Activated CD8-positive, alpha-beta T cell treated with anti-CD3 and anti-CD28 coated beads for 36 hours (primary cell): ENCODE data around the gene ABCA13. TPM values are rescaled to one million over a fixed set of nuclear protein-coding genes. Genes with fewer than 3 reads are reported as not detected.

Experiments
- ATAC-seq: fragments of 200-7000 bp; cut with Tn5 transposase; one replicate; pipeline ENCODE4 v1.10.0; 2021; ENCODE audit warnings: mild to moderate bottlenecking, moderate library complexity
- CTCF ChIA-PET: fragments of 350-600 bp; sonication (Branson Sonifier 250); formaldehyde crosslinking; loops from one replicate; lab custom pipeline; 2021; ENCODE audit warnings: antibody characterized with exemption; lab: Charles Lee
- POLR2A ChIA-PET: fragments of 350-600 bp; sonication (Branson Sonifier 250); formaldehyde crosslinking; loops from one replicate; lab custom pipeline; 2021; ENCODE audit warnings: antibody characterized with exemption; lab: Charles Lee
- DNase-seq: peaks from one replicate; pipeline ENCODE4 v3.0.0-alpha.2; 2020
- H3K27ac Mint-ChIP-seq: one replicate; pipeline ENCODE4 v1.8.0; 2021; ENCODE audit warnings: mild to moderate bottlenecking, mixed read lengths
- H3K27me3 Mint-ChIP-seq: one replicate; pipeline ENCODE4 v1.8.0; 2021; ENCODE audit warnings: mixed read lengths
- H3K36me3 Mint-ChIP-seq: one replicate; pipeline ENCODE4 v1.8.0; 2021; ENCODE audit warnings: low read depth, mixed read lengths
- H3K4me1 Mint-ChIP-seq: one replicate; pipeline ENCODE4 v1.8.0; 2021; ENCODE audit warnings: low read depth, mixed read lengths
- H3K4me3 Mint-ChIP-seq: one replicate; pipeline ENCODE4 v1.8.0; 2021; ENCODE audit warnings: mild to moderate bottlenecking, moderate library complexity, mixed read lengths
- H3K9me3 Mint-ChIP-seq: one replicate; pipeline ENCODE4 v1.8.0; 2021; ENCODE audit warnings: mixed read lengths
- intact Hi-C: fragments of 100-400 bp; cut with micrococcal nuclease; formaldehyde crosslinking; loops from one replicate; pipeline ENCODE4 v1.10.0; 2022
- total RNA-seq, 2 experiments: library from RNA; stranded (reverse); gene quantifications; one replicate each; pipeline ENCODE4 v1.2.3, GENCODE V29; 2021
- TF ChIP-seq, protein P1 (sequence below): fragments of 200-600 bp; IDR thresholded peaks from one replicate; pipeline ENCODE4 v1.8.0; 2022; ENCODE audit warnings: antibody characterized with exemption, mild to moderate bottlenecking

ABCA13 gene
- total RNA-seq, 2 experiments from 2014 or later, result not detected

DNA sequence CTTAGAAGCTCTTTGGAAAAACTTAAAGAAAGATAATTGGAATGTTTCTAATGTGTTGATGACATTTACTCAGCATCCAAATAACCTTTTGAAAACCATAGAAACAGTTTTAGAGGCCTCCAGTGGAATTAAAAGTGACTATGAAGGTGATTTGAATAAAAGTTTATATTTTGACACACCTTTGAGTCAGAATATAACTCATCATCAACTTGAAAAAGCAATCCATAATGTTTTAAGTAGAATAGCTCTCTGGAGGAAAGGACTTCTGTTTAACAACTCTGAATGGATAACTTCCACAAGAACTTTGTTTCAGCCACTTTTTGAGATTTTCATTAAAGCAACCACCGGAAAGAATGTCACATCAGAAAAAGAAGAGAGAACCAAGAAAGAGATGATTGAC, 108.2 kb downstream of the ABCA13 start:
- Mint-ChIP-seq H3K27me3 (no peaks in the 10 kb centered on the region), H3K27ac (no peak overlapping the region), H3K9me3 (no peaks in the 10 kb centered on the region), H3K36me3 (no peaks in the 10 kb centered on the region), H3K4me3 (no peak overlapping the region), H3K4me1 (no peaks in the 10 kb centered on the region)
- DNase-seq (no peak), ATAC-seq (no peak)
- ChIA-PET CTCF (no interaction called here), POLR2A (no interaction called here)
- TF ChIP-seq, protein P1, sequence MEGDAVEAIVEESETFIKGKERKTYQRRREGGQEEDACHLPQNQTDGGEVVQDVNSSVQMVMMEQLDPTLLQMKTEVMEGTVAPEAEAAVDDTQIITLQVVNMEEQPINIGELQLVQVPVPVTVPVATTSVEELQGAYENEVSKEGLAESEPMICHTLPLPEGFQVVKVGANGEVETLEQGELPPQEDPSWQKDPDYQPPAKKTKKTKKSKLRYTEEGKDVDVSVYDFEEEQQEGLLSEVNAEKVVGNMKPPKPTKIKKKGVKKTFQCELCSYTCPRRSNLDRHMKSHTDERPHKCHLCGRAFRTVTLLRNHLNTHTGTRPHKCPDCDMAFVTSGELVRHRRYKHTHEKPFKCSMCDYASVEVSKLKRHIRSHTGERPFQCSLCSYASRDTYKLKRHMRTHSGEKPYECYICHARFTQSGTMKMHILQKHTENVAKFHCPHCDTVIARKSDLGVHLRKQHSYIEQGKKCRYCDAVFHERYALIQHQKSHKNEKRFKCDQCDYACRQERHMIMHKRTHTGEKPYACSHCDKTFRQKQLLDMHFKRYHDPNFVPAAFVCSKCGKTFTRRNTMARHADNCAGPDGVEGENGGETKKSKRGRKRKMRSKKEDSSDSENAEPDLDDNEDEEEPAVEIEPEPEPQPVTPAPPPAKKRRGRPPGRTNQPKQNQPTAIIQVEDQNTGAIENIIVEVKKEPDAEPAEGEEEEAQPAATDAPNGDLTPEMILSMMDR, result no peak
- intact Hi-C loops, result no loop called here

DNA sequence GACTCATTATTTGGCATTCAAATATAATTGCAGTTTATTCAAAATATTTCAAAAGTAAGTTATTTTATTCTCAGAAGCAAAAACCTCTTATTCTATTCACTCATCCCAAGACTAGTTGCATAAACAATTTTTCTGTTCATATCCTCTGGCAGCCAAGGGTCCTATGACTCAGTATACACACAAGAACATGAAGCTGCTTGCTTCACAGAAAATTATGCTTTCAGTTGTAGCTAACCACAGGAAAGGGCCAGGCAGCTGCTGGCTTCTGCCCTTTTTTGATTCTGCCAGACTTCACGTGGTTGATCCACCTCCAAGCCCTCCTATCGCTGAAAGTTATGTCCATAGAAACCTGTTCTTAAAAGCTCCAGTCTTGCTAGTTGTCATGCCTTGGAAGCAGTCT, 108.8 kb downstream of the ABCA13 start:
- Mint-ChIP-seq H3K4me3 (no peak overlapping the region), H3K27me3 (no peaks in the 10 kb centered on the region), H3K4me1 (no peaks in the 10 kb centered on the region), H3K27ac (no peak overlapping the region), H3K36me3 (no peaks in the 10 kb centered on the region), H3K9me3 (no peaks in the 10 kb centered on the region)
- ChIA-PET POLR2A (no interaction called here), CTCF (no interaction called here)
- peak; percentile 7 for DNase-seq
- peak; percentile 30 for ATAC-seq
- intact Hi-C loops, result no loop called here
- TF ChIP-seq, protein P1, result no peak

DNA sequence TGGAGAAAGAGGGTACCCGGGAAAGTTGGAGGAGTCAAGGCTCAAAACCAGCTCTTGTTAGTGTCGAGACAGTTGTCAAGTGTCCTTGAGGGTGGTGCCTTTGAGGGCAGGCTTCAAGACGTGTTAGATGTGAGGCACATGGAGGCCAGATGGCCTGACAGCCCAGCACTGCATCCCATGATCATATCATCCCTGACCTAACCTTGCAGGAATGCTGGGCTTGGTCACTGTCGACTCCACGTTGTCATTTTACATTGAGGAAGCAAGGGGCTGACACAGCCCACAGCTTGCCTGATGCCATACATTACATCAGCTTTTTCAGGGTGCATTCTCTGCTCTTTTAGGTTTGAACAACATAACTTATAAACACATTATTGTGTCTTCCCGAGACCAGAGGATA, 114.1 kb downstream of the ABCA13 start:
- no peak for ATAC-seq
- DNase-seq, result no peak
- Mint-ChIP-seq H3K4me3 (no peak overlapping the region), H3K27me3 (peaks cover 4% of the 10 kb centered on the region), H3K9me3 (no peaks in the 10 kb centered on the region), H3K27ac (no peak overlapping the region), H3K36me3 (no peaks in the 10 kb centered on the region), H3K4me1 (no peaks in the 10 kb centered on the region)
- POLR2A ChIA-PET, result no interaction called here
- TF ChIP-seq, protein P1, result no peak
- CTCF ChIA-PET, result no interaction called here
- intact Hi-C loops, result no loop called here

GRCh38 chr7:48286836-48287235, 115.6 kb downstream of the ABCA13 start:
- H3K4me1 Mint-ChIP-seq, result no peaks in the 10 kb centered on the region
- no peak overlapping the region for H3K27ac Mint-ChIP-seq
- no peaks in the 10 kb centered on the region for H3K9me3 Mint-ChIP-seq
- ChIA-PET CTCF (no interaction called here), POLR2A (no interaction called here)
- no peak overlapping the region for H3K4me3 Mint-ChIP-seq
- no peak for DNase-seq
- intact Hi-C loops, result no loop called here
- no peaks in the 10 kb centered on the region for H3K36me3 Mint-ChIP-seq
- TF ChIP-seq, protein P1, result no peak
- peaks cover 4% of the 10 kb centered on the region for H3K27me3 Mint-ChIP-seq
- ATAC-seq, result no peak

GRCh38 chr7:48289656-48290055, 118.4 kb downstream of the ABCA13 start:
- no peak overlapping the region for H3K27ac Mint-ChIP-seq
- H3K4me1 Mint-ChIP-seq, result peaks cover 4% of the 10 kb centered on the region
- ChIA-PET POLR2A (no interaction called here), CTCF (interaction anchor here (1.9 kb wide), 1 partner anchor 11 kb away, joined by 4 read pairs; no protein-coding TSS in a partner anchor)
- H3K9me3 Mint-ChIP-seq, result no peaks in the 10 kb centered on the region
- H3K36me3 Mint-ChIP-seq, result no peaks in the 10 kb centered on the region
- no peak for ATAC-seq
- intact Hi-C loops, result no loop called here
- TF ChIP-seq, protein P1, result no peak
- DNase-seq, result no peak
- no peak overlapping the region for H3K4me3 Mint-ChIP-seq
- peaks cover 4% of the 10 kb centered on the region for H3K27me3 Mint-ChIP-seq
